H9 (cell line): ENCODE results near the gene ANGPT4. TPM values are rescaled to one million over a fixed set of nuclear protein-coding genes. Genes with fewer than 3 reads are reported as not detected.

ENCODE experiments used
- DNase-seq: peaks from one replicate; pipeline ENCODE4 v3.0.0-alpha.2; 2017
- H2AFZ ChIP-seq: one replicate; pipeline ENCODE4 v1.6.1; 2013; ENCODE audit warnings: mild to moderate bottlenecking, low read length, control low read depth, moderate library complexity
- H2AK5ac ChIP-seq: 2 replicates; pipeline ENCODE4 v1.6.1; 2013; ENCODE audit warnings: low read length, control low read depth, mixed read lengths; ENCODE audit not compliant: insufficient read length
- H2BK120ac ChIP-seq: one replicate; pipeline ENCODE4 v1.6.1; 2013; ENCODE audit warnings: low read depth, mild to moderate bottlenecking, low read length, control low read depth, inconsistent platforms; ENCODE audit not compliant: poor library complexity, severe bottlenecking
- H2BK12ac ChIP-seq: 2 replicates; pipeline ENCODE4 v1.6.1; 2013; ENCODE audit warnings: low read length, control low read depth, mixed read lengths, low read depth; ENCODE audit not compliant: insufficient read length
- H2BK15ac ChIP-seq: 2 replicates; pipeline ENCODE4 v1.6.1; 2013; ENCODE audit warnings: low read depth, low read length, control low read depth
- H2BK20ac ChIP-seq: one replicate; pipeline ENCODE4 v1.6.1; 2013; ENCODE audit warnings: low read depth, mild to moderate bottlenecking, low read length, control low read depth, inconsistent platforms; ENCODE audit not compliant: poor library complexity, severe bottlenecking
- H2BK5ac ChIP-seq: 2 replicates; pipeline ENCODE4 v1.6.1; 2013; ENCODE audit warnings: low read length, control low read depth, mixed read lengths; ENCODE audit not compliant: insufficient read length
- H3K14ac ChIP-seq: 2 replicates; pipeline ENCODE4 v1.6.1; 2013; ENCODE audit warnings: low read length, control low read depth; ENCODE audit not compliant: insufficient read depth
- H3K18ac ChIP-seq: 2 replicates; pipeline ENCODE4 v1.6.1; 2013; ENCODE audit warnings: low read depth, mild to moderate bottlenecking, mixed read lengths, low read length, control low read depth; ENCODE audit not compliant: insufficient read length
- H3K23ac ChIP-seq: 2 replicates; pipeline ENCODE4 v1.6.1; 2013; ENCODE audit warnings: low read length, control low read depth, mixed read lengths, low read depth; ENCODE audit not compliant: insufficient read length
- H3K23me2 ChIP-seq: 2 replicates; pipeline ENCODE4 v1.6.1; 2013; ENCODE audit warnings: low read depth, mild to moderate bottlenecking, mixed read lengths, low read length, control low read depth; ENCODE audit not compliant: insufficient read length, poor library complexity, severe bottlenecking
- H3K27ac ChIP-seq: 2 replicates; pipeline ENCODE4 v1.5.1; 2013; ENCODE audit warnings: low read length, control low read depth, mixed read lengths, low read depth; ENCODE audit not compliant: insufficient read length
- H3K27me3 ChIP-seq: 2 replicates; pipeline ENCODE4 v1.6.1; 2013; ENCODE audit warnings: low read length, control low read depth, inconsistent platforms; ENCODE audit not compliant: insufficient read depth
- H3K4ac ChIP-seq: 2 replicates; pipeline ENCODE4 v1.6.1; 2013; ENCODE audit warnings: low read depth, mild to moderate bottlenecking, control low read depth, inconsistent platforms, low read length, moderate library complexity
- H3K4me1 ChIP-seq: 2 replicates; pipeline ENCODE4 v1.6.1; 2013; ENCODE audit warnings: low read length, control low read depth, inconsistent platforms; ENCODE audit not compliant: insufficient read depth
- H3K4me2 ChIP-seq: 2 replicates; pipeline ENCODE4 v1.6.1; 2013; ENCODE audit warnings: low read length, control low read depth, mixed read lengths; ENCODE audit not compliant: insufficient read length, insufficient read depth
- H3K56ac ChIP-seq: 2 replicates; pipeline ENCODE4 v1.6.1; 2013; ENCODE audit warnings: low read depth, mild to moderate bottlenecking, mixed read lengths, low read length, control low read depth; ENCODE audit not compliant: insufficient read length
- H3K79me1 ChIP-seq: 2 replicates; pipeline ENCODE4 v1.6.1; 2013; ENCODE audit warnings: low read depth, mild to moderate bottlenecking, moderate library complexity, low read length, control low read depth, inconsistent platforms; ENCODE audit not compliant: insufficient read depth, poor library complexity, severe bottlenecking
- H3K79me2 ChIP-seq: 2 replicates; pipeline ENCODE4 v1.6.1; 2013; ENCODE audit warnings: low read length, control low read depth, inconsistent platforms; ENCODE audit not compliant: insufficient read depth
- H3K9ac ChIP-seq: 2 replicates; pipeline ENCODE4 v1.6.1; 2013; ENCODE audit warnings: low read length, control low read depth, mixed read lengths; ENCODE audit not compliant: insufficient read length; ENCODE audit errors: extremely low read depth
- H3K9me3 ChIP-seq: one replicate; pipeline ENCODE4 v1.6.1; 2013; ENCODE audit warnings: low read depth, low read length, inconsistent platforms; ENCODE audit not compliant: control insufficient read depth
- H3T11ph ChIP-seq: one replicate; pipeline ENCODE4 v1.6.1; 2013; ENCODE audit warnings: mild to moderate bottlenecking, low read length, control low read depth, inconsistent platforms
- H4K20me1 ChIP-seq: one replicate; pipeline ENCODE4 v1.6.1; 2013; ENCODE audit not compliant: control insufficient read depth, insufficient read length, insufficient read depth
- H4K5ac ChIP-seq: 2 replicates; pipeline ENCODE4 v1.6.1; 2013; ENCODE audit warnings: low read depth, mild to moderate bottlenecking, mixed read lengths, low read length, control low read depth; ENCODE audit not compliant: insufficient read length
- H4K8ac ChIP-seq: replicated peaks from 2 replicates; pipeline ENCODE4 v1.6.1; 2013; ENCODE audit warnings: low read length, control low read depth, mixed read lengths, low read depth; ENCODE audit not compliant: insufficient read length
- H4K91ac ChIP-seq: 2 replicates; pipeline ENCODE4 v1.6.1; 2013; ENCODE audit warnings: low read depth, mild to moderate bottlenecking, moderate library complexity, mixed read lengths, low read length, control low read depth; ENCODE audit not compliant: insufficient read length
- H3K27ac Mint-ChIP-seq, 3 experiments: 2 replicates in 2 of 3; 3 replicates in 1 of 3; pipeline ENCODE4 v1.8.0; 2020 to 2021; ENCODE audit warnings: mixed read lengths in 3 of 3, mild to moderate bottlenecking in 1 of 3, moderate library complexity in 1 of 3
- H3K27me3 Mint-ChIP-seq: 2 replicates; pipeline ENCODE4 v1.8.0; 2021; ENCODE audit warnings: low read depth, mild to moderate bottlenecking, moderate library complexity, mixed read lengths
- H3K36me3 Mint-ChIP-seq, 3 experiments: 2 replicates in 2 of 3; 3 replicates in 1 of 3; pipeline ENCODE4 v1.8.0; 2020 to 2021; ENCODE audit warnings: low read depth in 3 of 3, mixed read lengths in 3 of 3; ENCODE audit not compliant: insufficient read depth in 1 of 3
- H3K4me1 Mint-ChIP-seq, 2 experiments: 2 replicates each; pipeline ENCODE4 v1.8.0; 2020; ENCODE audit warnings: mixed read lengths in 2 of 2
- H3K4me3 Mint-ChIP-seq, 2 experiments: 2 replicates in 1 of 2; 3 replicates in 1 of 2; pipeline ENCODE4 v1.8.0; 2020 to 2021; ENCODE audit warnings: mild to moderate bottlenecking in 2 of 2, mixed read lengths in 2 of 2, moderate library complexity in 1 of 2
- H3K9me3 Mint-ChIP-seq, 2 experiments: 2 replicates in 1 of 2; 3 replicates in 1 of 2; pipeline ENCODE4 v1.8.0; 2020; ENCODE audit warnings: mild to moderate bottlenecking in 2 of 2, mixed read lengths in 2 of 2, moderate library complexity in 1 of 2
- CTCF ChIP-seq: fragments of 200-600 bp; sonication (generic); conservative IDR thresholded peaks from 3 replicates; pipeline ENCODE4 v1.8.0; 2021; ENCODE audit warnings: antibody characterized with exemption, mild to moderate bottlenecking
- total RNA-seq: library from RNA; stranded (reverse); gene quantifications from 2 replicates; pipeline ENCODE4 v1.2.1, GENCODE V29; 2021

ANGPT4 gene
- total RNA-seq, 1 experiment from 2014 or later, result 0.11 TPM

DNA sequence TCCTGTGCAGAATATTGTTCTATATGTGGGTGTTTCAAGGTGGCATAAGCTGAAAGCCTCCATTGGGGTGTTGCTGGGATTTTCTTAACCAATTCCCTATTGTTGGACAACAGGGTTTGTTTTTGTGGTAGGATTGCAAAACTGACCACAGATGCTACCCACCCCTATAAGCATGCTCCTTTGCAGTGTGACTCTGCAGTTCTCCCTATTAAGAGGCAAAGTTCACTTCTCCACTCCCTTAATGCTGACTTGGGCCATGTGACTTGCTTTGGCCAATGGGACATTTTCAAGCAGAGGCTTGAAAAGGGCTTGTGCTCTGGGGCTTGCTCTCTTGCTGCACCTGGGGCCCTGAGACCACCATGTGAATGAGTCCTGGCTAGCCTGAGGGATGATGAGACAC lies 8.5 kb upstream of the ANGPT4 start:
- Histone ChIP-seq H4K20me1 (no peaks in the 10 kb centered on the region), H3K79me2 (no peaks in the 10 kb centered on the region), H4K5ac (no peak overlapping the region), H3K27ac (no peak overlapping the region), H3K4me2 (no peak overlapping the region), H4K8ac (no peak overlapping the region), H3K23me2 (no peaks in the 10 kb centered on the region), H2BK5ac (no peak overlapping the region), H3K4ac (no peak overlapping the region), H3K4me1 (no peaks in the 10 kb centered on the region), H3K79me1 (no peaks in the 10 kb centered on the region), H2BK12ac (no peak overlapping the region), H3K14ac (no peak overlapping the region), H3K27me3 (no peaks in the 10 kb centered on the region), H3K18ac (no peak overlapping the region), H2BK20ac (no peak overlapping the region), H3T11ph (no peak overlapping the region), H3K23ac (no peak overlapping the region), H3K56ac (no peak overlapping the region), H3K9me3 (no peaks in the 10 kb centered on the region), H2BK120ac (no peak overlapping the region), H2AFZ (no peak overlapping the region), H2AK5ac (no peak overlapping the region), H4K91ac (no peak overlapping the region), H3K9ac (no peak overlapping the region), H2BK15ac (no peak overlapping the region)
- peaks cover 5 to 8% of the 10 kb centered on the region in 2 experiments; a peak in 2 of 5 replicates for H3K9me3 Mint-ChIP-seq
- no peak overlapping the region for H3K27ac Mint-ChIP-seq
- H3K4me1 Mint-ChIP-seq, result 0 out of 4 replicates have a peak, but pooled peaks cover 0 to under 1% of the 10 kb centered on the region in 2 experiments
- no peak overlapping the region for H3K4me3 Mint-ChIP-seq
- H3K27me3 Mint-ChIP-seq, result peaks cover 4% of the 10 kb centered on the region; the same call in 1 of the 2 replicates
- no peaks in the 10 kb centered on the region; a peak in 1 of 7 replicates for H3K36me3 Mint-ChIP-seq
- no peak for DNase-seq
- TF ChIP-seq CTCF, result no peak
